Medulla oblongata (tissue), 1 donor: Measurements from ENCODE around the gene NCOA7.
"Not testable (repeated sequence)": the region's sequence is repeated elsewhere in the genome, so short reads cannot be mapped to it uniquely, and the experiment has no call there.

Source experiments
- DNase-seq: peaks from one replicate; pipeline ENCODE4 v3.0.0-alpha.2; 2015; ENCODE audit errors: extremely low spot score

The NCOA7 gene

DNA sequence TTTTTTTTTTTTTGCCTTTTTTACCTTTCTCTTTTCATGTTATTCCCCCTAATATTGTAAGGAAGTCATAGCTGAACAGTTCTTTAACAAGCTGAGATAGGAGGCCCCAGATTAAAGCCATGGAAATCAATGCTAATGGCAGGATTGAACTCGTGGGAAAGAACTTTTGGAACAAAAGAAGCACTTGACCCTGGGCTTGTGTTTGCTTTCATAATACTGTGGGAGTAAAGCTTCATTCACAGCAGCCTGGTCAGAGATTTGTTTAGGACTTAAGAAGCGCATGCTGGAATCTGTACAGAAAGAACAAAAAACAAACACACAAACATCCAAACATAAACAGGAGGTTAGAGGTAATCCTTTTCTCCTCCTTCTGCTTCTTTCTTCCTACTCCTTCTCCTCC lies 36.2 kb upstream of the NCOA7 start:
- DNase-seq: no peak

DNA sequence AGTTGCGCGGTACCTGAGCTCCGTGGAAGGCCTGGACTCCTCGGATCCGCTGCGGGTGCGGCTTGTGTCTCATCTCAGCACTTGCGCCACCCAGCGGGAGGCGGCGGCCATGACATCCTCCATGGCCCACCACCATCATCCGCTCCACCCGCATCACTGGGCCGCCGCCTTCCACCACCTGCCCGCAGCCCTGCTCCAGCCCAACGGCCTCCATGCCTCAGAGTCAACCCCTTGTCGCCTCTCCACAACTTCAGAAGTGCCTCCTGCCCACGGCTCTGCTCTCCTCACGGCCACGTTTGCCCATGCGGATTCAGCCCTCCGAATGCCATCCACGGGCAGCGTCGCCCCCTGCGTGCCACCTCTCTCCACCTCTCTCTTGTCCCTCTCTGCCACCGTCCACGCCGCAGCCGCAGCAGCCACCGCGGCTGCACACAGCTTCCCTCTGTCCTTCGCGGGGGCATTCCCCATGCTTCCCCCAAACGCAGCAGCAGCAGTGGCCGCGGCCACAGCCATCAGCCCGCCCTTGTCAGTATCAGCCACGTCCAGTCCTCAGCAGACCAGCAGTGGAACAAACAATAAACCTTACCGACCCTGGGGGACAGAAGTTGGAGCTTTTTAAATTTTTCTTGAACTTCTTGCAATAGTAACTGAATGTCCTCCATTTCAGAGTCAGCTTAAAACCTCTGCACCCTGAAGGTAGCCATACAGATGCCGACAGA lies 31.4 kb upstream of the NCOA7 start:
- DNase-seq: no peak

DNA sequence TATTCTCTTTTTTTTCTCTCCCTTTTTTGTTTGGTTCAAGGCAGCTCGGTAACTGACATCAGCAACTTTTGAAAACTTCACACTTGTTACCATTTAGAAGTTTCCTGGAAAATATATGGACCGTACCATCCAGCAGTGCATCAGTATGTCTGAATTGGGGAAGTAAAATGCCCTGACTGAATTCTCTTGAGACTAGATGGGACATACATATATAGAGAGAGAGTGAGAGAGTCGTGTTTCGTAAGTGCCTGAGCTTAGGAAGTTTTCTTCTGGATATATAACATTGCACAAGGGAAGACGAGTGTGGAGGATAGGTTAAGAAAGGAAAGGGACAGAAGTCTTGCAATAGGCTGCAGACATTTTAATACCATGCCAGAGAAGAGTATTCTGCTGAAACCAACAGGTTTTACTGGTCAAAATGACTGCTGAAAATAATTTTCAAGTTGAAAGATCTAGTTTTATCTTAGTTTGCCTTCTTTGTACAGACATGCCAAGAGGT lies 30.8 kb upstream of the NCOA7 start:
- no peak for DNase-seq

DNA sequence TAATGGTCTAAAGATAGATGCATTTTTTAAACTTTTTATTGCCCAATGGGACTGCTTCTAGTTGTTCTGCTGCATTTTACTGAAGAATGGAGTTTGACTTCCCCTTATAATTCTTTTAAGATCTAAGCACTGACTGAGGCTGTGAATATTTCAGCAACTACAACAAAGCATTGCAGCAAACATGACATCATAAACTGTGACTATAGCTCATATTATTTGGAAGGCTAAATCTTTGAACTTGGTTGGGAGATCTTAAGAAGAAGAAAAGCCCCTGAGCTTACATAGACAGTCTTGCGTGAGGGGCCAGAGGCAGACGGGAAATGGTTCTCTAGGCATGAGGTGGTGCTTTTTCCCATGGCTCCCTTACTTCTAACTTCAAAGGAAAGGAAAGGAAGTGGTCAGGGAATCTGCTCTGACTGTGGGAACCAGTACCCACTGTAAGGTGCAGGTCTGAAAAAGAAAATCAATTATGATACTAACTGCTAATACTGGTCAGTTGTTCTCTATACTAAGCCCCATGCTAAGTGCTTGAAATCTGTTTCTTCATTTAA lies 26.6 kb upstream of the NCOA7 start:
- DNase-seq: no peak

DNA sequence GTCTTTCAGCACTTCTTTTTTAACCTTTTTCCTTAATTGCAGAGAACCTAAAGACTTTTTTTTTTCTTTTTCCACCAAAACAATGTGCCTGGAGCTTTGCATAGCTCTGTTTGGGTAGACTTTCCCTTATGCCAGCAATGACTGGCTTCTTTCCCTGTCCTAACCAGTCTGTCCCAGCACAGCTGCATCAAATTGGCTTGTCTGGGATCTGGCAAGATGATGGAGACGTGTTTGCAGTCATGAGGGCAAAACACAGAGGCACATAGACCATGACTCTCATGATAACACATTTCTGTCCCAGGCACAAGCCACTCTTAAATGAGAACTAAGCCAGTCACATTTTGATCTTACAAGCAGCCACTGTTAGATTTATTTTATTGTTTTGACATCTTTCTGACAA lies 24.8 kb upstream of the NCOA7 start:
- DNase-seq: no peak

DNA sequence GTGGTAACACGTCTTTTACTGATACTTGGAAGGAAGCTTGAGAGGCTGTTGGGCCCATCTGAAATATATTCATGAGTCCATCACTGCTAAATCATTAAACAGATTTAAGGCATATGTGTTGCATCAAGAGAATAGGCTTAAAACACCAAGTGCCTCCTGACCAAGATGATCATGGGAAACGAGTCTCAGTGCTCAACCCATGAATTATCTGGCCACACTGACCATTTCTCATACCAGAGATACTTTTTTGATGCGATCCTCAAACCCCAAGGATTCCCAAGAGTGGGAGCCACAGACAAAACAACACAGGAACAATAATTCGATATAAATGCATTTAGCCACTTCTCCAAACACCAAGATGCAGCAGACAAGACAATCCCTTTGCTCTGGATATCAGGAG lies 24.1 kb upstream of the NCOA7 start:
- no peak for DNase-seq

DNA sequence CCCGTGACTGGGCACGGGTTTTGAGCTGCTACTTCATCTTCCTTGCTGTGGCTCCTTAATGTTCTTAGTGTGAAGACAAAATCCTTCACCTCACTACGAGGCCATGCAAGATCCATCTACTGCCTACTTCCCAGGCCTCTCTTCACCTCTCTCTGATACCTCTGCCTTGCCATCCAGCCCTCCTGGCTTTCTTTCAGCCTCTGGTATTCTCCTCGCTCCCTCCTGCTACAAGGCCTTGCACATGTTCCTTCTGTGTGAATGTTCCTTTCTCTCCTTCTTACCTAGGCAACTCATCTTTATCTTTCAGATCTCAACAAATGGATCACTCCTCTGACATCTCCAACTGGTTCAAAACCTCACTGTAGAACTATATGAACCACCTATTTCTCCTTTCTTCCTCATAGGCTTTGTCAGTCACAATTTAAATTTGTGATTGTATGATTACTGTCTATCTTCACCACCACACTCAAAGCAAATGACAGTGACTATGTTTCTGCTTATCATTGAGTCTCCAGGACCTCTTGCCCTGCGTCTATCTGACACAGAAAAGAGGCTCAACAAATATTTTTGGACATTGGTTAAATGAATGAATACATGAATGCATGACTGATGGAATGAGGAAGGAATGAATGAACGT lies 21.5 kb upstream of the NCOA7 start:
- DNase-seq: no peak

DNA sequence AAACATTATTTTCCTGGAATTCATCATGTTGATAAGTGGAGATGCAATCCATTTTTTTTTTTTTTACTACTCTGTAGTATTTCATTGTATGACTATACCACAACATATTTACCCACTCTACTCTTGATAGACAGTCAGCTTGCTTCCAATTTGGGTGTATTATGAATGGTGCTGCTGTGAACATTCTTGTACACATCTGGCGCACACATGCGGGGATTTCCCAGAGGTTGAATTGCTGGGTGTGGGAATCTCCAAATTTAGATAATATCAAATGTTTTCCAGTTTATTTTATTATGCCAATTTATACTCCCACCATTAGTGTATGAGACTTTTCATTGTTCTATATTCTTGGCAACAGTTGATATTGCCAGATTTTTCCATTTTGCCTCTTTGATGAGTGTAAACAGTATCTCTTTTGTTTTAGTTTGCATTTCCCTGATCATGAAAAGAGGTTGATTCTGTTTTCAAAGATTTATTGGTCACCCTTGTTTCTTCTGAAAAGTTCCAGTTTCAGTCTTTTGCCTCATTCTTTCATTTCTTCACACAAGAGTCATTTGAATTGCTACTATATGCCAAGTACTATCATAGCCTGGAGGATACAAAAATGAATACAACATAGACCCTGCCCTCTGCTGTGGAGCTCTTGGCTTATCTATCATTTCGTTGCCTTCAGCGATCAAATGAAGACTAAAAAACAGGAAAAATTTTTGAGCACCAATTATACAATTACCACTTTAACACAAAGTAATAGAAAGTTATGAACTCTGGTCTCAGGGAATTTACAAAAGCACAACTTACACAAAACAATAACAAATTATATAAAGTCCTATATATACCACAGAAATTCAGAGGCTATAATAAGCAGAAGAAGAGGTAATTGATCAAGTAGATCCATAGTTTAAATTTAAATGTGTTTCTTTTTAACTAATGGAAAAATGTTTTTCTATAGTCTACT lies 17.1 kb upstream of the NCOA7 start:
- no peak for DNase-seq

DNA sequence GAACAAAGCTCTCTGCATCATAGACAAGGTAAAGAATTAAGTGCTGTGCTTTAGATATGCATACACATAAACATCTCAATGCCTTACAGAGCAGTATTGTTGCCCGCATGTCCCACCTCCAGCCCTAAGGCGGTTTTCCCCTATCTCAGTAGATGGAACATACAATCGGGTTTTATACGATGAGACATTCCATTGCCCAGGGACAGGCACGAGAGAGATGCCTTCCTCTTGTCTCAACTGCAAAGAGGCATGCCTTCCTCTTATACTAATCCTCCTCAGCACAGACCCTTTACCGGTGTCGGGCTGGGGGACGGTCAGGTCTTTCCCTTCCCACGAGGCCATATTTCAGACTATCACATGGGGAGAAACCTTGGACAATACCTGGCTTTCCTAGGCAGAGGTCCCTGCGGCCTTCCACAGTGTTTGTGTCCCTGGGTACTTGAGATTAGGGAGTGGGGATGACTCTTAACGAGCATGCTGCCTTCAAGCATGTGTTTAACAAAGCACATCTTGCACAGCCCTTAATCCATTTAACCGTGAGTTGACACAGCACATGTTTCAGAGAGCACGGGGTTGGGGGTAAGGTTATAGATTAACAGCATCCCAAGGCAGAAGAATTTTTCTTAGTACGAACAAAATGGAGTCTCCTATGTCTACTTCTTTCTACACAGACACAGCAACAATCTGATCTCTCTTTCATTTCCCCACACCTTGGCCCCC lies 14.5 kb upstream of the NCOA7 start:
- not testable (repeated sequence) for DNase-seq

DNA sequence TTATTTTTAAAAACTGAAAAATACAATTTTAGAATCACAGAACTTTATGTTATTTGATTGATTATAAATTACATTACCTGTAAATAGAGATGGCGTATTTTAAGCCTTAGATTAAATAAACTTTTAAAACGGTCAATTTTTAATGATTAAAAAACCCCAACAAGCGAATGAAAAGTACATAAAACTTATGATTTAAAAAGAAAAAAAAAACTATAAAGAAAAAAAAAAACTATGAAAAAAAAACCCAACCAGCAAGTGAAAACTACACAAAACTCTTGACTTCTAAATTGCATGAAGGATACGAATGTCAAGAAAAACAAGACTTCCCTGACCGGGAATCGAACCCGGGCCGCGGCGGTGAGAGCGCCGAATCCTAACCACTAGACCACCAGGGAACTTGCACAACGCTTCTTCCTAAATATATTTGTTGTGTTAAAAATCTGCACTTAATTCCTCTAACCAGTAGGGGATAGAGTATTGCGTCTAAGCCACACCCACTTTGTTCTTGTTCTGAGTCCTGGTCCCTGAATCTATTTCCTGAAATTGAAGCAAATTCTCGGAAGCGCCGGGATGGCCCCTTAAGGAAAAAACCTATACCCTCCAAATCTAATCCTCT lies 10.7 kb upstream of the NCOA7 start:
- DNase-seq: peak; percentile 97

DNA sequence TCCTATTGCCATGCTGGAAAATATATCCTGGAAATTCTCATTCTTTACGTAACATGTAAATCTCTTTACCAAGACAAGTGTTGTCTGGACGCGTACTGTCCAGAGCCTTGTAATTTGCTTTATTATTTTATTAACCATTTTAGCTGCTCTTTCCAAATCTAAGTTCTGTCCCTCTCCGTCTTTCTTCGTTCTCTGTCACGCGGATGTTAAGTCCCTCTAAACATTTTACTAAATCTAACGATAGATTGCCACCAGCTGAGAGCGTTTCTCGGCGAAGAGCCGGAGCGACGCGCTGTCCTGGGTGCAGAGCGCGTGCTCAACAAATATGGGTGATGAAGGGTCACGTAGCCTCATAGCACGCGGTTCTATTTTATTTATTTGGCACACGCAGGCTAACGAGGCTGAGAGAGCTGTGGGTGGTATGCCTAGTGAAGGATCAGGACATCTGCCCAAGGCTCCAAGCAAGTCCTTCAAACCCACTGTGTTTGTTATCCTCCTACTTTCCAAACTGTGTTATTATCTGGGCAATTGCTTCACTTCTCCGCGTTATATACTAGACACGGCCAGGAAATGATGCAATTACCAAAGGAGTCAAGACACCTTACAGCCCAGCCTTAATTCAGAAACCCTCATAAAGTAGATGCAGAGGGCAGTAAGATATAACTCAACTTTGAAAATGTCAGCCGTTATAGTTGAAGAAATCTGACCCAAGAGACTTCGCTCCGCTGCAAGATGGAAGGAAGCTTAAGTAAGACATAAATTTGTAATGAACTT lies 10.0 kb upstream of the NCOA7 start:
- peak; percentile 77 for DNase-seq

DNA sequence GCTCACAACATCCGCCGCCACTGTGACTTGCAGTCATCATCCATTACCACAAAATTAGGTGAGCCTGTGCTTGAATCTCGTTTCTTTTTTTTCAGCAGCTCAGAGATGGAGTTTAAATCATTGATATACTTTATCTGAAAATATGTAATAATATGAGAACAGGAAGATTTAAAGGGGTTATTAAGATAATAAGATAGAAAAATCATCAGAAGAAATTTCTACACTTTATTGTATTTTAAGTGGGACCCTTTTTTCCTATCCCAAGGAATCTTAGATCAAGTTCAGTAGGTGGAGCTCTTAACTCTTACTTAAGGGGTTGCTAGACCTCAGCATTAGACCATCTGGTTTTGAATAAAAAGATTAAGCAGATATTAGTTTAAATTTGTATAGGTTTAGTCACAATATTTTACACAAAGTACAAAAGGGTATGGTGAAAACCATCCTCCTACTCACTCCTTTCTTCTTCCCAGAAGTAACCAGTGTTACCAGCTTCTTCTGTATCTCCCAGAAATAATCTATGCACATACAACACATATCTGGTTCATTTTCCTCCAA lies 9.4 kb upstream of the NCOA7 start:
- DNase-seq: peak; percentile 70

DNA sequence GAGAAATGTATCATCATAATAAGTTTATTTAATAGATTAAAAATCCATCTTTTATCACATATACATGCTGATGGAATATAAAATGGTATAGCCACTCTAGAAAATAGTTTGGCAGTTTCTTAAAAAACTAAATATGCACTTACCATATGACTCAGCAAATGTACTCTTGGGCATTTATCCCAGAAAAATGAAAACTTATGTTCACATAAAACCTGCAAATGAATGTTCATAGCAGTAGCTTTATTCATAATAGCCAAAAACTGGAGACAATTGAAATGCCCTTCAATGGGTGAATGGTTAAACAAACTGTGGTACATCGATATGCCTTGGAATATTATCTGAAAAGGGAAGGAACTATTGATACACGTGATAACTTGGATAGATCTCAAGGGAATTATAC lies 6.4 kb upstream of the NCOA7 start:
- no peak for DNase-seq

DNA sequence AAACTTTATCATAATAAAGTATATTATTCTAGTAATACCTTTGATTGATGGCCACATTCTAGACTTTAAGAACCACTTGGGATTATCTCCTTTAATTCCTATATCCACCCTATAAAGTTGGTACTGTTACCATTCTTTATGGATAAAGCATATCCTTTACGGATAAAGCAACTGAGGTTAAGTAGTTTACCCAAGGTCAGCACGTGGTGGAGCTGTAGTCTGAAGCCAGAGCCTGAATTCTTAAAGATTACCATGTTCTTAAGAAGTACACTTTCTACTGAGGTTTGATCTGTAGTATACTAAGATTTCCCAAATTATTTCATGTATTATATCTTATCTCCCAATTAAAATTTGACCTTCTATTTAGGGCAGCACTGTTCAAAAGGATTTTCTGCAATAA lies 3.0 kb upstream of the NCOA7 start:
- no peak for DNase-seq

DNA sequence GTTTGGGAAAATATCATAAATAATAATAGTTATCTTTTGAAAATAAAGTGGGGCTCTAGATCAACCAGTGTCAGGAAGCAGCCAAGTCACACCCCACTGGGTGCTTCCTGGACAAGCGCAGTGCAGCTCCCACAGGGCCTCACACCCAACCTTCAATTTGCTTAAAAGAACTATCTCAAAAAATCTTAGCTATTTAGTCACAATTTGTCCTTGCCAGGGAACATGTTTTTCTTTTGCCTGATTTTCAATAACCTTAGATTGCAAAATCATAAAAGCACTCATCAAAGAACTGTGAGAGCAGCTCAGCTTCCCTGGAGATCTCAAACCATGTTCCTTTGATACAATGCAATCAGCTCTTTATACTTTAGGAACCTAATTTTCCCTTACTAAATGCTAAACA lies 1.6 kb upstream of the NCOA7 start:
- DNase-seq: peak; percentile 41

DNA sequence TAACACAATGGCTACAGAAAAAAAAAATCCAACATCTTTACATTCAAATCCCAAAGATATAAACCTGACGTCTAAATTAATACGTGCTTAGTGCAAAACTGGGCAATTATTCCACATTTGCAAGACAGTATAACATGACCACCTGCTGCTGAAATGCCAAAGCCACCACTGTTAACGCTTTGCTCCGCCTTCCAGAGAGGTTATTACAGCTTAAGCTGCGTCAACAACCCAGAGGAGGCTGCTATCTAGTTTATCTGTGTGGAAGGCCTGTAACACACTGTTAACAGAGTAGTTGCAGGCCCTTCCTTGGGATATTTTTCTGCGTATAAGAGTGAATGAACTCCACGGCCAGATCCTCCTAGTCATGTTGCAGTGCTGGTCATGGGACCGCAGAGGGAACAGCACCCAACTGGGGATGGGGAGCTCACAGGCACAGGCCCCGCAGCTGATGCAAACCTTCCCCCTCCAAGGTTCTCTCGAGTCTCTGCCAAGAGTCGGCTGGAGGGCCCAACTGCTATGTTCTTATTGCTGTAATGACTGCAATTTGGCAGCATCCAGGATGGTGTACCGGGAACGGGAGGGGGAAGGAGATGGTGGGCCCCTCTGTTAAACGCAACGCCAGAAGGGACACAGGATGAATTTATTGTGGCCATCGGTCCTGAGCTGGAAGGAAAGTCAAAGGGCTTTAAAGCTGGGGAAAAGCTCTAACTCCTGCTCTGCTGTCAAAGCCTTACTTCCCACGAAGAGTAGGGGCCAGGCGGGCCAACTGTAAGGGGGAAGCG lies 993 bp upstream of the NCOA7 start:
- DNase-seq: peak; percentile 84

DNA sequence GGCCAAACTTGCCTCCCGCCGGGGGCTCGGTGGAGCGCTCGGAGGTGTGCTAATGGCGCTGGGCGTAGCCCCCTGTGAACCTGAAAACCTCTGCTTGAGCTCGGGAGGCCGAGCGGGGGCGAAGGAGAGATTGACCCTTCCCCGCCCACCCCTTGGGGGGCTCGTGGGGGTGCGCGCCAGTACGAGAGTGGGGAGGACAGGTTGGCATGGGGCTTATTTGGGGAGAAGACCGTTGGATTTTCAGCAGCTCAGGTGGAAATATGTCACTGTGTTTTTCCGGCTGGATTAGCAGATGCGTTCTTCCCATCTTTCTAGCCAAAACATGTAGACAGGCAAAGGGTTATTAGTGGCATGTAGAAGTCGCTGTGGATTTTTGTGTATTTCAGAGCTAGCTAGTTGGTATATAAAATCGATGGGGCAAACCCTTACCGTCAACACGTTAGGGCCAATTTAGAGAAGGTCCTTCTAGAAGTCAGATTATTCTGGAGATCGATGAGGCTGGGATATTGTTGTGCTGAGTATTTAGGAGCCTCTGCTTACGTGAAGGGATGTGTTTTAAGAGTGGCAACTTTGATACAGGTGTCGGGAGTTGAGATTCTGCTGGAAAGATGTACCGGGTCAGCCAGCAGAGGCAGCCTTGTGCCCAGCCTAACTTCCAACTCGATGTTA lies 525 bp downstream of the NCOA7 start:
- DNase-seq: peak; percentile 85

DNA sequence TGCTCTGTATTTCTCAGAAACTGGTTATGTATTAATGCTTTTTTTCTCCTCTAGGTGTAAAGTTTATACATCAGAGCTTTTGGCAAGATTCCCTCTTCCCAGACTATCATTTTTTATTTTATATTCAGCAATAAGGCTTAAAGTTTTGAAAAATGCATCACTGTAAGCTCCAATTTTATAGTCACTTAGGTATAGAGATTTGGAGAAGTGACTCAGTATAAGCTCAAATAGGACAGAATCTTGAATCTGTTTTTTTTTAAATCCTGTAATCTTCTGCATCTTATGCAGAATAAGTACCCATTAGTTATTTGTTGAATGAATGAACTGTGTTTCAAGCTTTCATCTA lies 1.0 kb downstream of the NCOA7 start:
- no peak for DNase-seq

DNA sequence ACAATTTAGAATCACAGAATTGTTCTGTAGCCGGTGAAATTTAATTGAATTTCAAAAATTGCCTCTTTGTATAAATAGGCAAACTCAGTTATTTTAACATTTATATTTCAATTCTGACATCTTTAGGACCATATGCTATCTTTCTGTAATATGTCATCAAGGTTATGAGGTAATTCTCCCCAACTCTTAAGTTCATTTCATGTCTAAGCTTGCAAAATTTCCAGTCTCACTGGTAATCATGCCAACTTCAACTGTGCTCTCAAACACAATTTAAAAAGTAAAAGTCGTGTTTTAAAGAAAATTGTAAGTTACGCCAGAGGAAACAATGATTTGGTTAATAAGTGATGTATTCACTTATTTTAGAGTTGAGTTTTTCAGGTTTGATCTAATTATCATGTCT lies 1.4 kb downstream of the NCOA7 start:
- no peak for DNase-seq
